ENCODE data around the gene YARS1. TPM values are rescaled to one million over a fixed set of nuclear protein-coding genes. Genes with fewer than 3 reads are reported as not detected.

Gene YARS1
- total RNA-seq, 1 experiment from 2014 or later = 262 TPM

DNA sequence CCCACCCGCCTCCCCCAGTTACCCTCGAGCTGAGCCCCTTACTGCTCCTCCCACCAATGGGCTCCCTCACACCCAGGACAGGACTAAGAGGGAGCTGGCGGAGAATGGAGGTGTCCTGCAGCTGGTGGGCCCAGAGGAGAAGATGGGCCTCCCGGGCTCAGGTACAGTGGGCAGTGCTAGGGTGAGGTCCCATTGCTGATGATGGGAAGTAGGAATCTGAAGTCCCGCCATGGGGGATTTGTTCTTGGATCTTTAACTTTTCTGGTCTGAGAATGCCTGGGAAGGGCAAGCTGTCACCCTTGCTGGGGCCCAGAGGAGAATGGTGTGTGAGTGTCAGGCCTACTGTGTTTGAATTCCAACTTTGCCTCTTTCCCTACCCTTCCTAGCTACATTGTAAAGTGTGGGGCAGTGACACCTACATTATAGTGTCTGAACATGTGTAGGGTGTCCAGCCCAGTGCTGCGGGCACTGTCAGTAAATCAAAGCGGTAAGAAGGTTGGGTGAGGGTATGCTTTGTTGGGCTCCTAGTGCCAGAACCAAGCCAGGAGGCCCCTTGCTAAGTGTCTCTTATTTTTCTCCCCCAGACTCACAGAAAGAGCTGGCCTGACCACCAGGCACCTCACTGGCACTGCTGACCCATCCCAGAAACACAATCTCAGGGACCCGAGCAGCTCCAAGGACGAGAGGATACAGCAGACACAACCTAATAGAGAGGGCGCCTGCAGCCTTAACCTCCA lies 44.7 kb downstream of the YARS1 start:
- H3K36me3 ChIP-seq (ENCODE audit: insufficient read depth, low read length, poor library complexity, severe bottlenecking) = peaks cover 37% of the 10 kb centered on the region

DNA sequence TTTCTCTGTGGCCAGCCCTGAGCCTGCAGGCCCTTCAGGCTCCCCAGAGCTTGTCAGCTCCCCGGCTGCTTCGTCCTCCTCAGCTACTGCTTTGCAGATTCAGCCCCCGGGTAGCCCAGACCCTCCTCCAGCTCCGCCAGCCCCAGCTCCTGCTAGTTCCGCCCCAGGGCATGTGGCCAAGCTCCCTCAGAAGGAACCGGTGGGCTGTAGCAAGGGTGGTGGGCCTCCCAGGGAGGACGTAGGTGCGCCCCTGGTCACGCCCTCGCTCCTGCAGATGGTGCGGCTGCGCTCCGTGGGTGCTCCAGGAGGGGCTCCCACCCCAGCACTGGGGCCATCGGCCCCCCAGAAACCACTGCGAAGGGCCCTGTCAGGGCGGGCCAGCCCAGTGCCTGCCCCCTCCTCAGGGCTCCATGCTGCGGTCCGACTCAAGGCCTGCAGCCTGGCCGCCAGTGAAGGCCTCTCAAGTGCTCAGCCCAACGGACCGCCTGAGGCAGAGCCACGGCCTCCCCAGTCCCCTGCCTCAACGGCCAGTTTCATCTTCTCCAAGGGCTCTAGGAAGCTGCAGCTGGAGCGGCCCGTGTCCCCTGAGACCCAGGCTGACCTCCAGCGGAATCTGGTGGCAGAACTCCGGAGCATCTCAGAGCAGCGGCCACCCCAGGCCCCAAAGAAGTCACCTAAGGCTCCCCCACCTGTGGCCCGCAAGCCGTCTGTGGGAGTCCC lies 45.4 kb downstream of the YARS1 start:
- intact Hi-C loops (cut with micrococcal nuclease; ENCODE audit: unreplicated experiment) = no loop called here
- no peak overlapping the region for H3K27ac ChIP-seq (ENCODE audit: low read depth, low read length, poor library complexity, severe bottlenecking)

More for the DNA sequence above, 44.7 kb downstream of the YARS1 start:
- TF ChIP-seq EZH2 (IDR thresholded peaks at IDR 0.05; ENCODE audit: borderline replicate concordance, low read depth, low read length, poor library complexity, severe bottlenecking) = no peak
- TF ChIP-seq, protein P1, sequence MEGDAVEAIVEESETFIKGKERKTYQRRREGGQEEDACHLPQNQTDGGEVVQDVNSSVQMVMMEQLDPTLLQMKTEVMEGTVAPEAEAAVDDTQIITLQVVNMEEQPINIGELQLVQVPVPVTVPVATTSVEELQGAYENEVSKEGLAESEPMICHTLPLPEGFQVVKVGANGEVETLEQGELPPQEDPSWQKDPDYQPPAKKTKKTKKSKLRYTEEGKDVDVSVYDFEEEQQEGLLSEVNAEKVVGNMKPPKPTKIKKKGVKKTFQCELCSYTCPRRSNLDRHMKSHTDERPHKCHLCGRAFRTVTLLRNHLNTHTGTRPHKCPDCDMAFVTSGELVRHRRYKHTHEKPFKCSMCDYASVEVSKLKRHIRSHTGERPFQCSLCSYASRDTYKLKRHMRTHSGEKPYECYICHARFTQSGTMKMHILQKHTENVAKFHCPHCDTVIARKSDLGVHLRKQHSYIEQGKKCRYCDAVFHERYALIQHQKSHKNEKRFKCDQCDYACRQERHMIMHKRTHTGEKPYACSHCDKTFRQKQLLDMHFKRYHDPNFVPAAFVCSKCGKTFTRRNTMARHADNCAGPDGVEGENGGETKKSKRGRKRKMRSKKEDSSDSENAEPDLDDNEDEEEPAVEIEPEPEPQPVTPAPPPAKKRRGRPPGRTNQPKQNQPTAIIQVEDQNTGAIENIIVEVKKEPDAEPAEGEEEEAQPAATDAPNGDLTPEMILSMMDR (conservative IDR thresholded peaks at IDR 0.05; ENCODE audit: low read depth, low read length) = no peak
- POLR2A ChIA-PET (ENCODE audit: low non-redundant PET) = no interaction called here
- DNase-seq (ENCODE audit: low spot score) = no peak
- CTCF ChIA-PET = interaction anchor here (0.5 to 2.9 kb wide), 5 partner anchors 10 to 524 kb away, joined by 3 to 46 read pairs (median 6); no protein-coding TSS in a partner anchor
- intact Hi-C loops (cut with micrococcal nuclease; ENCODE audit: unreplicated experiment) = loop anchor here (1.0 kb wide), 3 partner anchors 60 to 372 kb away; no protein-coding TSS in a partner anchor
- Histone ChIP-seq H3K9me3 (ENCODE audit: low read depth, low read length, poor library complexity, severe bottlenecking) (no peaks in the 10 kb centered on the region), H3K4me1 (ENCODE audit: insufficient read depth, low read length, poor library complexity, severe bottlenecking) (no peaks in the 10 kb centered on the region), H3K27ac (ENCODE audit: low read depth, low read length, poor library complexity, severe bottlenecking) (no peak overlapping the region), H3K4me3 (ENCODE audit: low read depth, low read length, poor library complexity, severe bottlenecking) (no peak overlapping the region), H3K27me3 (replicated peaks; ENCODE audit: insufficient read depth, low read depth, low read length, poor library complexity) (no peaks in the 10 kb centered on the region)
- BruUV-seq (replicated peaks) = no TSS peak

DNA sequence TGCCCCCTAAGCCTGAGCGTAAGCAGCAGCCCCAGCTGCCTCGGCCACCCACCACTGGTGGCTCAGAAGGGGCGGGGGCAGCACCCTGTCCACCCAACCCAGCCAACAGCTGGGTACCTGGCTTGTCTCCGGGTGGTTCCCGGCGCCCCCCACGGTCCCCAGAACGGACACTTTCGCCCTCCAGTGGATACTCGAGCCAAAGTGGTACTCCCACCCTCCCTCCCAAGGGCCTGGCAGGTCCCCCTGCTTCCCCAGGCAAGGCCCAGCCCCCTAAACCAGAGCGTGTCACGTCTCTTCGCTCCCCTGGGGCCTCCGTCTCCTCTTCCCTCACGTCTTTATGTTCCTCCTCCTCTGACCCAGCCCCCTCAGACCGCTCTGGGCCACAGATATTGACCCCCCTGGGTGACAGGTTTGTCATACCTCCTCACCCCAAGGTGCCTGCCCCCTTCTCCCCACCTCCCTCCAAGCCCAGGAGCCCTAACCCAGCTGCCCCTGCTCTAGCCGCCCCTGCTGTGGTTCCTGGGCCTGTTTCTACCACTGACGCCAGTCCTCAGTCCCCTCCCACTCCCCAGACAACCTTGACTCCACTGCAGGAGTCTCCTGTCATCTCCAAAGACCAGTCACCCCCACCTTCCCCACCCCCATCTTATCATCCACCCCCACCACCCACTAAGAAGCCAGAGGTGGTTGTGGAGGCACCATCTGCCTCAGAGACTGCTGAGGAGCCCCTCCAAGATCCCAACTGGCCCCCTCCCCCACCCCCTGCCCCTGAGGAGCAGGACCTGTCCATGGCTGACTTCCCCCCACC lies 46.2 kb downstream of the YARS1 start:
- no peaks in the 10 kb centered on the region for H3K4me1 ChIP-seq (ENCODE audit: insufficient read depth, low read length, poor library complexity, severe bottlenecking)

More for the DNA sequence above, 45.4 kb downstream of the YARS1 start:
- peaks cover 30% of the 10 kb centered on the region for H3K36me3 ChIP-seq (ENCODE audit: insufficient read depth, low read length, poor library complexity, severe bottlenecking)
- no peaks in the 10 kb centered on the region for H3K9me3 ChIP-seq (ENCODE audit: low read depth, low read length, poor library complexity, severe bottlenecking)
- no TSS peak for BruUV-seq (replicated peaks)
- no peaks in the 10 kb centered on the region for H3K4me1 ChIP-seq (ENCODE audit: insufficient read depth, low read length, poor library complexity, severe bottlenecking)
- no peak for DNase-seq (ENCODE audit: low spot score)
- POLR2A ChIA-PET (ENCODE audit: low non-redundant PET) = no interaction called here
- H3K4me3 ChIP-seq (ENCODE audit: low read depth, low read length, poor library complexity, severe bottlenecking) = no peak overlapping the region
- TF ChIP-seq EZH2 (IDR thresholded peaks at IDR 0.05; ENCODE audit: borderline replicate concordance, low read depth, low read length, poor library complexity, severe bottlenecking) = no peak
- TF ChIP-seq, protein P1 (conservative IDR thresholded peaks at IDR 0.05; ENCODE audit: low read depth, low read length) = no peak
- no peaks in the 10 kb centered on the region for H3K27me3 ChIP-seq (replicated peaks; ENCODE audit: insufficient read depth, low read depth, low read length, poor library complexity)
- CTCF ChIA-PET = interaction anchor here (0.5 to 1.6 kb wide), 4 partner anchors 11 to 523 kb away, joined by 3 to 46 read pairs (median 6); no protein-coding TSS in a partner anchor

More for the DNA sequence above, 46.2 kb downstream of the YARS1 start:
- no peak for TF ChIP-seq EZH2 (IDR thresholded peaks at IDR 0.05; ENCODE audit: borderline replicate concordance, low read depth, low read length, poor library complexity, severe bottlenecking)
- TF ChIP-seq, protein P1 (conservative IDR thresholded peaks at IDR 0.05; ENCODE audit: low read depth, low read length) = no peak
- H3K36me3 ChIP-seq (ENCODE audit: insufficient read depth, low read length, poor library complexity, severe bottlenecking) = peaks cover 23% of the 10 kb centered on the region
- ChIA-PET CTCF (no interaction called here), POLR2A (ENCODE audit: low non-redundant PET) (no interaction called here)
- H3K9me3 ChIP-seq (ENCODE audit: low read depth, low read length, poor library complexity, severe bottlenecking) = no peaks in the 10 kb centered on the region
- intact Hi-C loops (cut with micrococcal nuclease; ENCODE audit: unreplicated experiment) = no loop called here
- no TSS peak for BruUV-seq (replicated peaks)
- H3K4me3 ChIP-seq (ENCODE audit: low read depth, low read length, poor library complexity, severe bottlenecking) = no peak overlapping the region
- H3K27ac ChIP-seq (ENCODE audit: low read depth, low read length, poor library complexity, severe bottlenecking) = no peak overlapping the region
- no peaks in the 10 kb centered on the region for H3K27me3 ChIP-seq (replicated peaks; ENCODE audit: insufficient read depth, low read depth, low read length, poor library complexity)
- DNase-seq (ENCODE audit: low spot score) = no peak

Measured in A673 (cell line).